Thyroid gland (tissue), 4 donors: ENCODE results near the gene ZAP70.

Source experiments
- POLR2A ChIP-seq, 2 donors: fragments of 450-650 bp; IDR thresholded peaks; one replicate each; pipeline ENCODE4 v1.6.1; 2017; ENCODE audit warnings: antibody characterized with exemption in 2 of 2, mild to moderate bottlenecking in 2 of 2, moderate library complexity in 1 of 2
- TF ChIP-seq, protein P1 (sequence below), 6 experiments: fragments of 200-600 bp in 3 of 6; fragments of 450-650 bp in 3 of 6; sonication (generic) in 3 of 6; IDR thresholded peaks; one replicate each; pipeline ENCODE4 v1.5.1; 2016 to 2019; ENCODE audit warnings: antibody characterized with exemption in 6 of 6, mild to moderate bottlenecking in 2 of 6, inconsistent platforms in 1 of 6, moderate library complexity in 1 of 6

DNA sequence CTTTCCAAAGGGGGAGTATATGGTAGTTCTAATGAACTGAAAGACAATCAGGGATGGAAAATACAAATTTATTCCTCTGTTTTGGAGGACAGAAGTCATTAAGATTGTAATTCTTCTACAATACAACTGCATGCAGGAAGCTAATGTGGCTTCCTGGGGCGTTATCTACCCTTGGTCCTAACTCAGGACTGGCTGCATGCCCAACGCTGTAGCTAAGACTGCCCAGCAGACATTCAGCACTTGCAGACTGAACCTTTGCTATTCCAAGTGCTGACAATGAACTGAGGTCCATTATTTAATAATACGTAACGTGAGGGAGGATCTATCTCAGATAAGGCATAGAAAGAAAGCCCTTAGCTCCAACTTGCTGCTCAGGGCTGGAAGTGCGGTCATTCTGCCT, 53.2 kb downstream of the ZAP70 start:
- TF ChIP-seq, protein P1, sequence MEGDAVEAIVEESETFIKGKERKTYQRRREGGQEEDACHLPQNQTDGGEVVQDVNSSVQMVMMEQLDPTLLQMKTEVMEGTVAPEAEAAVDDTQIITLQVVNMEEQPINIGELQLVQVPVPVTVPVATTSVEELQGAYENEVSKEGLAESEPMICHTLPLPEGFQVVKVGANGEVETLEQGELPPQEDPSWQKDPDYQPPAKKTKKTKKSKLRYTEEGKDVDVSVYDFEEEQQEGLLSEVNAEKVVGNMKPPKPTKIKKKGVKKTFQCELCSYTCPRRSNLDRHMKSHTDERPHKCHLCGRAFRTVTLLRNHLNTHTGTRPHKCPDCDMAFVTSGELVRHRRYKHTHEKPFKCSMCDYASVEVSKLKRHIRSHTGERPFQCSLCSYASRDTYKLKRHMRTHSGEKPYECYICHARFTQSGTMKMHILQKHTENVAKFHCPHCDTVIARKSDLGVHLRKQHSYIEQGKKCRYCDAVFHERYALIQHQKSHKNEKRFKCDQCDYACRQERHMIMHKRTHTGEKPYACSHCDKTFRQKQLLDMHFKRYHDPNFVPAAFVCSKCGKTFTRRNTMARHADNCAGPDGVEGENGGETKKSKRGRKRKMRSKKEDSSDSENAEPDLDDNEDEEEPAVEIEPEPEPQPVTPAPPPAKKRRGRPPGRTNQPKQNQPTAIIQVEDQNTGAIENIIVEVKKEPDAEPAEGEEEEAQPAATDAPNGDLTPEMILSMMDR (IDR thresholded peaks at IDR 0.05), result no peak
- no peak for TF ChIP-seq POLR2A (IDR thresholded peaks at IDR 0.05)
